Measurements from ENCODE around the gene FYTTD1.

The FYTTD1 gene

DNA sequence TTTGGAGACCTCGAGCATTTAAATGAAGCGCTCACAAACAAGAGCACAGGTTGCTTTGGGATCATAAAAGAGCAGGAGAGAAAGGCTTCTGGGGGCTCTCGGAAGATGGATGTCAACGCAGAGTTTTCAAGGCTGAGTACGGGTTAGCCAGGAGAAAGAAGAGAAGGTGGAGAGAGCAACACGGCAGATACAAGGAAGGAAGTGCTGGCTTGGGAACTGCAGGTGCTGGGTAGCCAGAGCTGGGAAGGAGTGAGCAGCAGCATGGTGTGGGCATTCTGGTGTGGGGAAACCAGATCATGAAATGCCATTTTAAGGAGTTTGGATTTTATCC, 12.4 kb upstream of the FYTTD1 start:
- DNase-seq (ENCODE audit: low spot score), result no peak

DNA sequence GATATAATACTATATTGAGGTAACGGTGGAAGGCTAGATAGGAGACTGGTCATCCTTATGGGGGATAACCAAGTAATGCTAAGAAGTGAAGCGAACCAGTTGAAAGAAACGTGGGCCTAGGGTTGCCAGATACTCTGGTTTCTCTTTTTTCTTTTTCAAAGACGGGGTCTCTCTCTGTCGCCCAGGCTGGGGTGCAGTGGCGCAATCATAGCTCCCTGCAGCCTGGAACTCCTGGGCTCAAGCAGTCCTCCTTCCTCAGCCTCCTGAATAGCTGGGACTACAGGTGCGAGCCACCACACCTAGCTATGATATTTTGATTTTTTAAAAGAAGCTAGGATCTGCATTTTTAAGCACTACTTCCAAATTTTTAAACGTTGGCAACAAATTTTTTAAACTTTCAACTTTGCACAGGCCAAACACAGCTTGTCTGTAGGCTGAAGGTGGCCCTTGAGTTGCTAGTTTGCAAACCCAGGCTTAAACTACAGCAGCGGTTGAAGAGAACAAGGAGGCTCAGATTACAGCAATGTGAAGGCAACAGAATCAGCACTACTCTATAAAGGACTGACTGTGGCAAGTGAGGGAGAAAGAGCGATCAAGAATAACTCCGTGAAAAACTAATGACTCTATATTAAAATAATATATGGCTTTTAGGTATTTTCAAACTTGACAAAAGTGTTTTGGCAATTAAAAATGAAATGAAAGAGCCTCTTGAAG, 11.8 kb upstream of the FYTTD1 start:
- no peak for DNase-seq (ENCODE audit: low spot score)

DNA sequence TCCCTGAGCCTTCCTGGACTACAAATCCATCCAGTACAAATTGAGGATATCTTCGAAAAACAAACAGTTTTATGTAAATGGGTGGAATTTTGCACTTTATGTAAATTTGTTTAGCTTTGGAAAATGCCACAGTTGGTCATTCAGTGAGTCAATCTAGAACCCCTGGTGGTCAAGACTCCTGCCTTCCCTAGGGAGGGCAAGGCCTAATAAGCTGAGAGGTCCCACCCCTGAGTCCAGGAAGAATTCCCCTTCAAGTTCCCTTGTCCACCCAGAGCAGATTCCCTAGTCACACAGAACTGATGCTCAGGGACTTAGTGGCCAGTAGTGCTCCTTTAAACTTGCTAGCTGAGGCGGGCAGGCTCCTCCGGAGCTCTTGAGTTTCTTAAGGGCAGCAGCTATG, 6.9 kb upstream of the FYTTD1 start:
- DNase-seq (ENCODE audit: low spot score), result no peak

DNA sequence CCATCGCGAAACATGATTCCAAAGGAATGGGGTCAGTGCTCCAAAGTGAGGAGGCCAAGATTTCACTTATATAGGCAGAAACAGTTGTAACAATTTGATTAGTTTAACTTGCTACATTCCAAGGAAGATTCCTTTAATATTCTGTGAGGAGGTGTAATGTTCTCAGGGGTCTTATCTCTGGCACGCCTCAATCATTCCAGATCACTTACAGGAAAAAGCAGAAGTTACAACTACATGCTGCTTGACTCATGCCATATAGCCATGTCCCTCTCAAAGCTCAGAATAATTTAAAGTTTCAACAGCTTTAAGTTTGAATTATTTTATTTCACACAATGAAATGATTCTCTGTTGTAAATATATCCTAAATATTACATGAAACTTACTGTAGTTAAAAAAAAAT, 3.5 kb upstream of the FYTTD1 start:
- no peak for DNase-seq (ENCODE audit: low spot score)

DNA sequence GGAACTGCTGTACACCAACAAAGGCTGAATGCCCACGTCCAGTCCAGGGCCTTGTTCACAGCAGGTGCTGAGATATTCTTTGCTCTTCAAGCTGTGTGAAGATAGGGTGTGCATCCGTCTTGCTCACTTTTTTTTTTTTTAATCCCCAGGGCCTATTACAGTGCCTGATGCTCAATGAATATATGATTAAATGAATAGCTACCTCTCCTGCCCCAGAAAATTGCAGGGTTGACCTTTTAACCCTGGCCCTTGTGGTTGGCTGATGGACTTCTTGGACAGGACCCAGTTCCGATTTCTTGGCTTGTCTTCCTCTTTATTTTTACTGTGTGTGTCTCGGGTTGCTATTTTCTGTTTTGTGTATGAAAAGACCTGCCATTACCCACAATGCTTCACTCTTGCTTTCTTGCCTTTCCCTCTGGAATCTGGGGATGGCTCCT, 2.9 kb upstream of the FYTTD1 start:
- peak; percentile 35 for DNase-seq (ENCODE audit: low spot score)

DNA sequence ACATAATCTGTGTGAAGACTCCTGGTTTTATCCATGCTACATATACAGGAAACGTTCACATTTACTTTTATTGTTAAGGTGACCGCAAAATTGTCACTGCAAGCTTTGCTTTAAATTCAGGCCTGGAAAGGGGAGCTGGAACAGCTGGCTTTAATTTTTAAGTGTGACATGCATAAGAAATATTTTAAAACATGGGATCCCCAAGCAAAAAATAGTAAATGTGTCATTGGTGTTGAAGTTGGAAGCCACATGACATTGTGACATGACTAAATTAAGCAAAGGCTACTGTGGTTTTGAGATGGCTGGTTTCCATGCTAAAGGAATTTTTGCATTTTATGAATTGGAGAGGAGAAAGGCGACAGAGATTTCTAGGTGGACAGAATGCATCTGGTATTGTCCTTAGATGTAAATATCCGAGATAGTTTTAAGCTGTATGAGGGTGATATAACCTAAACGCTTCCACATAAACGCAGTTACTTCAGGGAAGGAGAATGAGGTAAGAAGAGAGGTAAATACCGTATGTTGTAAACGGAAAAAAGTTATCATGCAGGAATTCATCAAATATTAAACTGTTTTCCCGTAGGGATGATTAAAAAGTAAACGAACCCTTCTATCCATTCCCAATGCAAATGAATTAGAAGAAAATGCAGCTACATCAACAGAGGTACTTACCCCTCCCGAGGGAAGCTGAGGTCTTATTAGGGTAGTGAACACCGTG, 927 bp upstream of the FYTTD1 start:
- DNase-seq (ENCODE audit: low spot score), result no peak

DNA sequence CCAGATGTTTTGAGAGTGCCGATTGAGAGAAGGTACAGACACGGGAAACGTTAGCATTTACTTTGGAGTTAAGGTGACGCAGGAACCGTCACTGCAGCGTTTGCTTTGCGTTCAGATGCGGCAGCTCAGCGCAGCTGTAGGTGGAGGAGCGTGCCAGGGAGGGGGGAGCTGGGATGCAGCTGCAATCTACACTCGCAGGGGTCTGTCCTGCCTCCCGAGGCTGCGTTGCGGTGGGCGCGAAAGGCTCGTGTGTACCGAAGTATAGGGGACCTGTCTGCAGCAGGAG, 425 bp upstream of the FYTTD1 start:
- no peak for DNase-seq (ENCODE audit: low spot score)

DNA sequence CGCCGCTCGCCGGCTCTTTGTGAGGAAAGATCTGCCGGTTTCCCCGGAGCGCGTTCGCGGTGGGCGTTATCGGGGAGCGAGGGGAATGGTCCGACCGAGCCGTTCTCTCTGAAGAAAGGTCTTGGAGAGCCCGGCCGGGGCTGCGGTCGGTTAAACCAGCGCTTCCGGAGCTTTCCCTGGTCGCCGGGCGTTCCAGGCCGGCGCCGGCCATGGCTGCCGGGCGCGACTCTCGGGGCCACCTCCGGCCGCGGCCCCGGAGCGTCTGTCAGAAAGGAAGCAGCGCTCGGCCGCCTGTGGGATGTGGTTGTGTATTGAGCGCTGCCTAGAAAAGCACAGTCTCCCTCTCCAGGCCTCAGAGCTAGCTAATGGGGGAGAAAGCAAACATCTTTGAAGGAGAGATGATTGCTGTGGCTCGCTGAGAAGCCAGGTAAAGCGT, 731 bp downstream of the FYTTD1 start:
- peak; percentile 72 for DNase-seq (ENCODE audit: low spot score)

DNA sequence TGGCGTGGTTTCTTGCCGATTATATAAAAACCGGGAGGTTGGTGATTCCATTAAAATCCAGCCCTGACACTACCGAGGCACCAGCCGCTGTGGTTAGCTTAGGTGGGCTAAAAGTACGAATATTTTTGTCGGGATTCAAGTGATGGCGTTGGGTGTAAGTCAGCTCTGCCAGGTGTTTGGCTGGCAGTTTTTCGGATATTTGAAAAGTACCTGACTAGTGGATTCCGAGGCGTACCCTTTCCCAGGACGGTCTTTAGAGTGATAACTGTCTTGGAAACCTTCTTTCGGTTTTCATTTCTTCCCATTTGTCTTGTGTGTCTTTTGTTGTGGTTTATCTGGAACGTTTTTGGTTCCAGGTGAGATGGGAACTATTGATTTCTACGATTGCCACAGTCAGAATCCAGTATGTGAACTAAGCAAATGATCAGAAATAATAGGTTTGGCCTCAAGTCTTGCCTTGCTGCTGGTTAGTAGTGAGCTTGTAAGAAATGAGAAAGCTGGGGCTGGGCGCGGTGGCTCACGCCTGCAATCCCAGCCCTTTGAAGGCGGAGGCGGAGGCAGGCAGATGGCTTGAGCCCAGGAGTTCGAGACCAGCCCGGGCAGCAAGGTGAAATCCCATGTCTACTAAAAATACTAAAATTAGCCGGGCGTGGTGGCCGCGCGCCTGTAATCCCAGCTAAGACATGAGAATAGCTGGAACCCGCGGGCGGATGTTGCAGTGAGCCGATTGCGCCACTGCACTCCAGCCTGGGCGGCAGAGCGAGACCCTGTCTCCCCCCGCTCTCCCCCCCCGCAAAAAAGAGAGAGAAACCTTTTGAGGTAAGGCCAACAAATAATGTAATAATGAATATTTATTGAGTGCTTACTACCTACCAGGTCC, 1.4 kb downstream of the FYTTD1 start:
- DNase-seq (ENCODE audit: low spot score), result peak; percentile 32

DNA sequence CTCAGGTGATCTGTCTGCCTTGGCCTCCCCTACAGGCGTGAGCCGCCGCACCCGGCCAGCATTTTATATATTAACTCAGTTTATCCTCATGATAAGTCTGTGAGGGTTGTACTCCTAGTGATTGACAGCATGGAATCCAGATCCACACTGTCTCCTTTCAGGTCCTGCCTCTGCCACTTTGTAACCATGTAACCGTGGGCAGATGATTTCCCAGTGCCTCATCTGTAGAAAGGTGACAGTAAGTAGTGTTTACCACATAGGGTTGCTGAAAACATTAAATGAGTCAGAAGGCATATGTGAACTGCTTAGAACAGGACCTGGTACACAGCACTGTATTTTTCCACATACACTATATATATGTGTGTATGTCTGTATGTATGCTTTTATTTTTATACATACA, 2.4 kb downstream of the FYTTD1 start:
- no peak for DNase-seq (ENCODE audit: low spot score)

DNA sequence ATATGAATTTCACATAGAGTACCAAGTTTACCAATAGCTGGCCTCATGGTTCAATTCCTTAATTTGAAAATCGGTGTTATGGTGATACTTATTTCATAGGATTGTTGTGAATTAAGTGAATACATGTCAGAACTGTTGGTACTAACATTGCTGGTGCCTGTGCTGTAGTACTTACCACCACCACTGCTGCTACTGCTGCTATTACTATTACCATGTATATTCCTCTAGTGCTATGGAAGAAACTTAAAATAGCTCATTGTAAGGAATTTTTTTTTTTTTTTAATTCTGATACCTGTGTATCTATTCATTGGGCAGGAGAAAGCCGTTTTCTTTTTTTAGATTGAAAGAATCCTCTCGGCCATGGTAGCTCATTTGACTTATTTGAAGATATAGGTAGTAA, 3.6 kb downstream of the FYTTD1 start:
- DNase-seq (ENCODE audit: low spot score), result no peak

DNA sequence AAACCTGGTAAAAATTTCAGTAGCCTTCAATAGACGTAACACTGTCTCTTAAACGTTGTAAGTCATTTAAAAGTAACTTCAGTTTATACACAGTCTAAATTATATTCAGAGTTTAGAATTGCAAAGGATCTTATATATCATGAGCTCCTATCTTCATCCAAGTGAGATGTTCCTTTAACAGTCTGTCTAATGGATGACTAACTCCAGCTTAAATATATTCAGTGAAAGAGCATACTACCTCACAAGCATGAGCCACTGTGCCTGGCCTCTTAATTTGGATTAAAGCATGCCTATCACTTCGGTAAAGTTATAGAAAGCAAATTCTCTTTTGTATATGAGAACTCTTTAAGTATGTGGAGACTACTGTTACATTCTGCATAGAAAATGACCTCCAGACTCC, 7.0 kb downstream of the FYTTD1 start:
- DNase-seq (ENCODE audit: low spot score), result no peak

DNA sequence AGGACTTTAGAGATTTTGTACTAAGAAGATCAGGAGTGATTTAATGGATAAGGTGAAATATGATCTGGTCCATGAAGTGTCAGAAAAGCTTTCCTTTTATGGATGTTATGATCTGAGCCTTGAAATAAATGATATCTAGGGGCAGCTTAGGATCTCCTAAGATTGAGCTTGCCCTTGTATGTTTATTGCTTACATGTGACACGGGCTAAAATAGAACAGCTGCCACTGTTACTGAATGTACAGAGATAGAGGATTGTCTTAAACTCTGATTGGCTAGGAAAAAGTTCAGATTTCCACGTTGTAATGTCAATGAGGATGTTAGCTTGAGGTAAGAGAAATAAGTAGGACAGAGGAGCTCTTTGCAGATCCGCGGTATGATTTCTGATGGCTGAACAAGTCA, 8.8 kb downstream of the FYTTD1 start:
- DNase-seq (ENCODE audit: low spot score), result no peak

DNA sequence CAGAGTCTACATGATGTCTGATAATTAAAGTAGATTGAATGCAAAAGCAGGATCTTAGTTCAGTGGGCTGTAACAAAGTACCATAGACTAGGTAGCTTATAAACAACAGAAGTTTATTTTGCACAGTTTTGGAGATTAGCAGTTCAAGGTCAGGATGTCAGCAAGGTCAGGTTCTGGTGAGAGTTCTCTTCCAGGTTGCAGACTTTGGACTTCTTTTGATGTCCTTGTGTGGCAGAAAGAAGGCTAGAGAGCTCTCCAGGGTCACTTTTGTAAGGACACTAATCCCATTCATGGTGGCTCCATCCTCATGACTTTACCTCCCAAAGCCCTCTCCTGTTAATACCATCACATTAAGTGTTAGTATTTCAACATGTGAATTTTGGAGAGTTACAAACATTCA, 12.1 kb downstream of the FYTTD1 start:
- no peak for DNase-seq (ENCODE audit: low spot score)

DNA sequence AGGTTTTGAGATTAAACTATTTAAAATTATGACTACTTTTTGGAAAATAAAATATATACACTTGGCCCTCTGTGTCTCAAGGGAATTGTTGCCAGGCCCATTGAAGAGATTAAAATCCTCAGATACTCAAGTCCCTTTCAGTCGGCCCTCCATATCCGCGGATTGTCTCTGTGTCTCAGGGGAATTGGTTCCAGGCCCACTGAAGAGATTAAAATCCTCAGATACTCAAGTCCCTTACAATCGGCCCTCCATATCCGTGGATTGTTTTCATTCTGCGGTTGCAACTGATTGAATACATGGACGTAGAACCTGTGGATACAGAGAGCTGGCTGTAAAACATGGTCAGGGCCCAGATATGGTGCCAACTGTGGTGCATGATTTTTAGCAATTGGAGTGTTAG, 25.6 kb downstream of the FYTTD1 start:
- DNase-seq (ENCODE audit: low spot score), result no peak

DNA sequence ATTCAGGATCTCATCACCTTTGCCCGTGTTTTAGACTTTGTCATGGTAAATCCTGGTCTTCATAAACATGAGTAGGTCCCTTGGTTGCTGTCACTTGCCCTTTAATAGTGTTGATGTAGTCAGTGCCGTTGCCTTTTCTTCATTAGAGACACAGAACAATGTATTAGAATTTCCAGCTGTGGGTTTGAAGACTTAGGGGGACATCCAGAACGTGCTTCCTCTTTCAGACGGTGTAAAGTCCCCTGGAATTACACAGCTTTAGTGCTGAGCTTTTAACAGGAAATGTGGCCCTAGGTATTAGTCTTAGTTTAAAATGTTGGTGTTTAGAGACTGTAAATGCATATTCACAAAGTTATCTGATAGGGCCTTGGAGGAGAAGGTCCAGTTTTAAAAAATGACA, 32.5 kb downstream of the FYTTD1 start:
- no peak for DNase-seq (ENCODE audit: low spot score)

DNA sequence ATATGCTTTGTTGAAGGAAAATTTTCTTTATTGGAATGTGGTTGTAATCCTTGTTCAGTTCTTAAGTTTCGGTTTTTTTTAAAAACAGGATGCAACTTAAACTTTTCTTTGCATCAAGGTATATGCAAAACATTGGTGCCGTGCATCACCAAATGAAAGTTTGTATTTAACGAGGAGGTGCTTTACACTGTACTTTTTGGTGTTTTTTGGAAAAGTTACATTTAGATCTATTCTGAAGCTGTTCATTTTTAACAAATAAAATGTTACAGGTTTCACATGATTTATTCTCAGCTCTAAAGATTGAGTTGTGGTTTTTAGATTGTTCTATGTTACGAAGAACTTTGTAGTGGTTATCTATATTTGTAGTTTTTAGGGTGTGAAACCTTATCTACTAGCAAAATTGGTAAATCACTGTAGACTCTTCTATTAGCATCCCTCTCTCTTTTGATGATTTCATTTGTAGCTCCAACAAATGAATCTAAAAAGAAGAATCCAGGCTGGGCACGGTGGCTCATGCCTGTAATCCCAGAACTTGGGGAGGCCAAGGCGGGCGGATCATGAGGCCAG, 34.4 kb downstream of the FYTTD1 start:
- DNase-seq (ENCODE audit: low spot score), result no peak

DNA sequence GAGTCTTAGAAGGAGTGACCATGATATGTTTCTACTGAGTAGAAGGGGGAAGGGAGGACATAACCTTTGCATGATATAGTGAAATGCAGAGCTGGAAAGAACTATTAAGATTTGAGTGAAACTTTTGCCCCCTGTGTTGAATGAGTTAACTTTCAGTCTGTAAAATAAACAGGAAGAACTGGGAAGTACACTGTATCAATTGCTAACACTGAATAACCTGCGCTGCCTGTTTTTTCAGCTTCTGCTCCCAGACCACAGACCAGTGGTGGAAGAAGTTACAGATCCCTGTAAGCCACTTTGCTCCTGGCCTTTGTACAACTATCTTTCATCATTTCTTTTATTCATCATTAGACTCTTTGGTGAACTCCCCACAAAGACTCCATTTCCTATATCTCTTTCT, 37.7 kb downstream of the FYTTD1 start:
- DNase-seq (ENCODE audit: low spot score), result no peak

DNA sequence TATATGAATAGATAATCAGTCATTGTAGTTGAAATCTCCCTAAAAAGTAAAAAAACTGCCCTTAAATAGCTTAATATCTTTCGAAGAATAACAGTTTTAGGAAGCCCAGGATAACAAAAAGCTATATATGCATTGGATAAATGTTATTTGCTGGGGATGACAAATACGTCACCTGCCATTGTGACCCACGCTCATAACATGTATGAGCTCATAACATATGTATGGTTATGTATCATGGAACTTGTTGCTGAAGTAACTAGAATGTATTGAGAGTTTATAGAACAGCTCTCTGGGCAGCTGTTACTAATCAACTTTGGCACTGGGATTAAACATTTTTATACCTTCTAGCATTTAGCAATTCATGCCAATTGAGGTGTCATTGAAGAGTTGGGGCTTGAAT, 39.6 kb downstream of the FYTTD1 start:
- no peak for DNase-seq (ENCODE audit: low spot score)

DNA sequence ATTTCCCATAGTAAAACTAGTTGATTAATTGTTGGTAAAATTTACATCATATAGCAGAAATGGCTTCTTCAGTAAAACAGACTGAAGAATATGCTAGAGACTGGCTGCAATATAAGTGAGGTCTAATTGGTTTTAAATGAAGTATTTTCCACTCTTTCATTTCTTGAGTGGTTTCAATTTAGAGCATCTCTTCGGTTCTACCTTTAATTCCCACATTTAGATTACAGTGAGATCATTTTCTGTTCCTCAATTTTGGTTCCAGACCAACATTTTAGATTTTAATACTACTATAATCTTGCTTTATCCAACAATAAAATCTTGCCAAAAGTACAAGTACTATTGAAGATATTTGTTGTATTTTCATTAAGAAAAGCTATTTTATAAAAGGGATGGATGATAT, 40.4 kb downstream of the FYTTD1 start:
- DNase-seq (ENCODE audit: low spot score), result no peak

DNA sequence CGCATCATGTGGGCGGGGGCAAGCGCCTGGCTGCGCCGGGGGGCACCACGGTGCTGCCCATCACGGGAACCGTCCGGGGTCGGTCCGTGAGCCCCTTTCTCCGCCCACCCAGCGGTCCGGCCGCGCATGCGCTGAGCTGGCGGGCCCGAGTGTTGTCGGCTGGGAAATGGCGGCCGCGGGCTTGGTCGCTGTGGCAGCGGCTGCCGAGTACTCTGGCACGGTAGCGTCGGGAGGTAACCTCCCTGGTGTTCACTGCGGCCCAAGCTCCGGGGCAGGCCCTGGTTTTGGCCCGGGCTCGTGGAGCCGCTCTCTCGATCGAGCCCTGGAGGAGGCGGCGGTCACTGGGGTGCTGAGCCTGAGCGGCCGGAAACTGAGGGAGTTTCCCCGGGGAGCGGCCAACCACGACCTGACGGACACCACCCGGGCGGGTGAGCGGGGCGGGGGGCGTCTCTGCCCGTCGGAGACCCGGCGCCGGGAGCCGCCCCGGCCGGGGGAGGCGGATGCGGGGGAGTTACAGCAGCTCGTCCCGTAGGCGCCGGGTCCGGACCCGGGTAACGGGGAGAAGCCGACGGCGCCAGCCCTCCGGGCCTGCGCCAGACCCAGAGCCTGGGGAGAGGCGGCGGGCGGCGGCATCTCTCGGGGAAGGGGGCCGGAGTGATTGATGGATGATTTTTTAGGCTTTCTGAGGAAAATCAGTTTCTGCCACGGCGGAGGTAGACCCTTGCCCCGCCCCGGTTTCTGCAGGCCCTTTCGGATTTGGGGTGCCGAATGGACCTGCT, 41.6 kb downstream of the FYTTD1 start, which contains the start of gene LRCH3:
Gene LRCH3 (plus strand): TSS at position 142 of the 779 bp plus-strand sequence. CDS start 25 bp downstream, at position 167.
- peak; percentile 82 for DNase-seq (ENCODE audit: low spot score)

All from Ammon's horn (tissue), 1 donor.